ENCODE data around the gene LYRM1.

- TF ChIP-seq CTCF (conservative IDR thresholded peaks at IDR 0.05 in 1 of 2, IDR thresholded peaks at IDR 0.05 in 1 of 2; ENCODE audit: low read depth in 1 of 2, low read length in 2 of 2) (no peak), EZH2 (IDR thresholded peaks at IDR 0.05; ENCODE audit: low read length, missing control alignments) (no peak)
Observed at GRCh38 chr16:20916942-20917341, 16.4 kb downstream of the LYRM1 start.
